Heart left ventricle (tissue), 16 donors: ENCODE data around the gene IL32. TPM values are rescaled to one million over a fixed set of nuclear protein-coding genes. Genes with fewer than 3 reads are reported as not detected.

Experiments used
- ATAC-seq, 4 donors: fragments of 200-7000 bp; cut with Tn5 transposase; one replicate each; pipeline ENCODE4 v1.9.1; 2020 to 2022; ENCODE audit warnings: moderate library complexity in 4 of 4, mild to moderate bottlenecking in 3 of 4, moderate number of reproducible peaks in 1 of 4
- DNase-seq, 5 donors: peaks; one replicate each; pipeline ENCODE4 v3.0.0-alpha.2; 2020
- H3K27ac ChIP-seq, 12 donors: fragments of 200-600 bp; sonication (generic) in 4 of 12; one replicate each; pipeline versions ENCODE4 v1.5.0 to v1.8.0; 2016 to 2022; ENCODE audit warnings: mild to moderate bottlenecking in 2 of 12
- H3K27me3 ChIP-seq, 9 donors: fragments of 200-600 bp; sonication (generic) in 2 of 9; one replicate each; pipeline versions ENCODE4 v1.5.1 to v1.8.0; 2016 to 2022; ENCODE audit warnings: mild to moderate bottlenecking in 3 of 9
- H3K36me3 ChIP-seq, 9 donors: fragments of 200-600 bp; sonication (generic) in 2 of 9; one replicate each; pipeline versions ENCODE4 v1.5.0 to v1.8.0; 2018 to 2022; ENCODE audit warnings: mild to moderate bottlenecking in 2 of 9
- H3K4me1 ChIP-seq, 12 donors: fragments of 200-600 bp; sonication (generic) in 4 of 12; one replicate each; pipeline versions ENCODE4 v1.5.0 to v1.8.0; 2016 to 2022; ENCODE audit warnings: mild to moderate bottlenecking in 3 of 12
- H3K4me3 ChIP-seq, 12 donors: fragments of 200-600 bp; sonication (generic) in 4 of 12; one replicate each; pipeline versions ENCODE4 v1.5.0 to v1.8.0; 2017 to 2022; ENCODE audit warnings: mild to moderate bottlenecking in 9 of 12, moderate library complexity in 4 of 12
- H3K9me3 ChIP-seq, 12 donors: fragments of 200-600 bp; sonication (generic) in 4 of 12; one replicate each; pipeline versions ENCODE4 v1.5.0 to v1.8.0; 2016 to 2022; ENCODE audit warnings: mild to moderate bottlenecking in 1 of 12
- POLR2A ChIP-seq, 2 donors: fragments of 450-650 bp; IDR thresholded peaks; one replicate each; pipeline ENCODE4 v1.6.1; 2017; ENCODE audit warnings: antibody characterized with exemption in 2 of 2, mild to moderate bottlenecking in 2 of 2, moderate library complexity in 2 of 2
- WGBS, 4 donors: extraction: QIAGEN DNeasy Blood & Tissue Kit in 2 of 4; methylation state at CpG; one replicate each; pipeline versions ENCODE4 v1.1.5 to v1.1.7; 2013 to 2018; 5-methylcytosine and 5-hydroxymethylcytosine counted together
- intact Hi-C, 10 donors: fragments of 100-400 bp; cut with DNase I; formaldehyde crosslinking; loops; one replicate each; pipeline versions ENCODE4 v1.11.1 to v1.14.2; 2022
- polyA plus RNA-seq, 2 donors: library from polyadenylated mRNA; stranded (reverse); fragments of 200-250 nt; gene quantifications; one replicate each; pipeline ENCODE4 v1.2.3, GENCODE V29; 2013
- total RNA-seq, 9 donors: library from RNA; depleted of rRNA in 2 of 9; stranded (reverse); fragments of >200 nt in 2 of 9; fragmentation: NEBNext Ultra II Directional in 3 of 9; extraction: Animal tissue kit (Norgen Biotek cat#: 25700) in 3 of 9; gene quantifications; one replicate each; pipeline versions ENCODE4 v1.1.0 to v1.2.4, GENCODE V29; 2016 to 2023
- TF ChIP-seq, protein P1 (sequence below), 12 donors: fragments of 200-600 bp; sonication (generic) in 4 of 12; IDR thresholded peaks; one replicate each; pipeline versions ENCODE4 v1.5.0 to v1.8.0; 2018 to 2022; ENCODE audit warnings: antibody characterized with exemption in 12 of 12, mild to moderate bottlenecking in 5 of 12
- donor health status: ischemic (EF 13 %, LVEDD 7.1; RV severe dilation, severe dysfunction).
- donor health status: healthy with polysubstance abuse.
- donor health status: DM: no; HTN: yes; CAD: no.
- donor health status: DM: no; HTN: no; CAD: no.
- donor health status: ischemic (EF 25% LVEDD 6.9; RV normal size, moderate dysfunction).
- donor health status: ischemic (EF 25% LVEDD 5.7; RV mildly dilated, moderate dysfunction).
- donor health status: healthy.
- donor health status: DM: yes; HTN: yes; CAD: no.
- donor health status: ischemic (EF 35%, LVEDD 5.7; RV mildly dilated, moderate dysfunction).
- donor health status: nonischemic (EF 11% LVEDD 7.7; RV severe dilation, severe dysfunction).
- donor health status: DM: yes; HTN: yes; CAD: no.
- donor health status: PGD.
- donor health status: ischemic (EF 29% LVEDD 5.4; RV normal size, mild dysfunction).
- donor health status: nonischemic (EF 23%, LVEDD 6.1; RV moderate dilation, normal function).

The IL32 gene
- total and polyA plus RNA-seq, 11 donors: 20.6 to 241 (median 59.2) TPM

DNA sequence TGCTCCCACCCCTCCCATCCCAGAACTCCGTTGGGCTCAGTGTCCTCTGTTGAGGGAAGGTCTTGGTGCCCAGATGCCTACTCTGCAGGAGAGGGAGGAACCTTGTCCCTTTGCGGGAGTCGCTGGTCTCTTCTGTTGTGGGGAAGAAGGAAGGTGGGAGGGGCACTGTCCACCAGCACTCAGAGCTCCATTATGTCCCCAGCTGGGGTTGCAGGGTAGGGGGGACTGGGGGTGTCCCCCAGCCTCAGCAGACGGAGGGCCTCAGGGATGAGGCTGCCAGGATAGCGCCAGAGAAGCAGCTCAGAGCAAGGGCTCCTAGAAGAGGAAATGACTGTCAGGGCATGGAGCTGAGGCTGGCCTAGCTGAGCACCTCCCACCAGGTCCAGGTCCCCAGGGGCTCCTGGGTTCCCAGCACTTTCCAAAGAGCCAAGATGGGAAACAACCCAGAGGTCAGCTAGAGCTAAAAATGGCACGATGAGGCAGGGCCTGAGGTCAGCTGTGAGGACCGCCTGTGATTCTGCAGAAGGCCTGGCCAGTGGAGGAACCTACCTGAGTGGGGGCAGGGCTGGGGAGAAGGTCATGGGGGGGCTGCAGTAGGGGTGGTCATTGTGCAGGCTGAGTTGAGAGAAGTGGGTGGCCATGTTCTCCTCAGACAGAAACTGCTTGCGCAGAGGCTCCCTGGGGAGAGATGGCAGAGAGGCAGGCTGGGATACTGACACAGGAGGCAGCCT, 42.6 kb upstream of the IL32 start:
- no peak for TF ChIP-seq POLR2A (IDR thresholded peaks at IDR 0.05)
- TF ChIP-seq, protein P1, sequence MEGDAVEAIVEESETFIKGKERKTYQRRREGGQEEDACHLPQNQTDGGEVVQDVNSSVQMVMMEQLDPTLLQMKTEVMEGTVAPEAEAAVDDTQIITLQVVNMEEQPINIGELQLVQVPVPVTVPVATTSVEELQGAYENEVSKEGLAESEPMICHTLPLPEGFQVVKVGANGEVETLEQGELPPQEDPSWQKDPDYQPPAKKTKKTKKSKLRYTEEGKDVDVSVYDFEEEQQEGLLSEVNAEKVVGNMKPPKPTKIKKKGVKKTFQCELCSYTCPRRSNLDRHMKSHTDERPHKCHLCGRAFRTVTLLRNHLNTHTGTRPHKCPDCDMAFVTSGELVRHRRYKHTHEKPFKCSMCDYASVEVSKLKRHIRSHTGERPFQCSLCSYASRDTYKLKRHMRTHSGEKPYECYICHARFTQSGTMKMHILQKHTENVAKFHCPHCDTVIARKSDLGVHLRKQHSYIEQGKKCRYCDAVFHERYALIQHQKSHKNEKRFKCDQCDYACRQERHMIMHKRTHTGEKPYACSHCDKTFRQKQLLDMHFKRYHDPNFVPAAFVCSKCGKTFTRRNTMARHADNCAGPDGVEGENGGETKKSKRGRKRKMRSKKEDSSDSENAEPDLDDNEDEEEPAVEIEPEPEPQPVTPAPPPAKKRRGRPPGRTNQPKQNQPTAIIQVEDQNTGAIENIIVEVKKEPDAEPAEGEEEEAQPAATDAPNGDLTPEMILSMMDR (IDR thresholded peaks at IDR 0.05): no peak
- H3K4me1 ChIP-seq: peaks cover 13 to 62% (median 44%) of the 10 kb centered on the region in 12 donors
- peak overlapping the region; percentile 82 to 100 (median 96) for H3K27ac ChIP-seq

DNA sequence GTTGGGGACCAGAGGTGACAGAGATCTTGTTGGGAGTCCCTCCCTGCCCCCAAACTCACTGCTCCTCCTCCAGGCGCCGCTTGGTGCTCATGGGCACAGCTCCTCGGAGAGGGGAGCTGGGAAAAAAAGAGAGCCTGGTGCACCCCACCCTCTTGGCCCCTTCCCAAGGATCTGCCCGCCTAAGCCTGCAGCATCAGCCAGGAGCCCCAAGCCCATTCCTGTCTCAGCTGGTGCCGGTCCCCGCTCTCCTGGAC, 42.1 kb upstream of the IL32 start:
- Histone ChIP-seq H3K4me1 (peaks cover 13 to 62% (median 42%) of the 10 kb centered on the region in 12 donors), H3K27me3 (peaks cover 0 to 7% (median 5%) of the 10 kb centered on the region in 9 donors), H3K27ac (peak overlapping the region; percentile 82 to 100 (median 96)), H3K36me3 (peaks cover 0 to 23% (median 19%) of the 10 kb centered on the region in 9 donors), H3K9me3 (no peaks in the 10 kb centered on the region), H3K4me3 (peak overlapping the region; percentile 42 to 99 (median 76))
- intact Hi-C loops: no loop called here
- 10 to 32% (median 17%) methylated on average over 4 to 6 of the region's 6 CpGs for WGBS, 4 donors
- peak in 4 of 5 donors; percentile 57 to 80 (median 71) for DNase-seq
- peak in 2 of 4 donors; percentile 0 to 1 for ATAC-seq
- no peak for TF ChIP-seq POLR2A (IDR thresholded peaks at IDR 0.05)
- TF ChIP-seq, protein P1 (IDR thresholded peaks at IDR 0.05): no peak

More for the DNA sequence above, 42.6 kb upstream of the IL32 start:
- Histone ChIP-seq H3K9me3 (no peaks in the 10 kb centered on the region), H3K27me3 (peaks cover 4 to 11% (median 9%) of the 10 kb centered on the region in 9 donors), H3K36me3 (peaks cover 0 to 23% (median 19%) of the 10 kb centered on the region in 9 donors), H3K4me3 (peak overlapping the region; percentile 42 to 99 (median 76))
- ATAC-seq (peak in 2 of 4 donors; percentile 1 to 2), DNase-seq (peak in 4 of 5 donors; percentile 67 to 77 (median 74))
- intact Hi-C loops: no loop called here
- WGBS, 4 donors: 15 to 27% (median 27%) methylated on average over 6 to 8 of the region's 8 CpGs

DNA sequence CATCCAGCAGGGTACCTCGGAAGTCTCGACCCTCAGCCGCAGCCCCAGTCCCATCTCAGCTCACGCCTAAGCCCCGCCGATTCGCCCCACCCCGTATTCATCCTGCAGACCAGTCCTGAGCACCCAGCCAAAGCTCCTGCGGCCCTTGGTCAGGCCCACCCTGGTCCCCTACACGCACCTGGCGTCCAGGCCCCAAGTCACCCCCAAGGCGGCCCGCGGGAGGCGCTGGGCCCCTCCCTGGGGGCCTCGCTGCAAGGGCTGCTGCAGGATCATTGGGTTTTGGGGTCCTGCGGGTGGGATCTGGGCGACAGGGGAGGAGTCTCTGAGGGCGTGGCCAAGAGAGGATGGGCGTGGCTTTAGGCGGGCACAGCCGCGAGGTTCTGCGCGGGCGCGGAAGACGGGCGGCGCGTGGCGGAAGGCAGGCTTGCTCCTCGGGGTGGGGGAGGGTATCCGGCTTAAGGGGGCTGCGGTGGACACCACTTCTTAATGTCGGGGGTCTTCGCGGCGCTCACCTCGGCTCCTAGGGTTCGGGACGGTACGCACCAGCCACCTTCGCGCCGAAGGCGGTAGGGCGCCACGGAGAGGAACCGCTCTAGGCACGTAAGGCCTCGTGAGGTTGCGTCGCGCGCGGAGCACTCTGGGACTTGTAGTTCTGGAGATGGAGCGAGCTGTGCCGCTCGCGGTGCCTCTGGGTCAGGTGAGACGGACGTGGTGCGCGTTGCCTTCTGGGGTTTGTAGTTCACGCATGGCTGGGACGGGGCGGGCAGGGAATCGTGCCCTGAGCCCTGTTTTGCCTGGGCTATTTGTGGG, 41.6 kb upstream of the IL32 start, which contains the start of the genes HCFC1R1 and THOC6:
HCFC1R1 (minus strand) TSS at position 274 of the 810 bp plus-strand sequence; CDS start at position 273, 1 bp downstream.
THOC6 (plus strand) TSS at position 367 of the 810 bp plus-strand sequence; CDS start at position 659, 292 bp downstream.
- peaks cover 0 to 23% (median 19%) of the 10 kb centered on the region in 9 donors for H3K36me3 ChIP-seq
- DNase-seq: peak; percentile 95 to 99 (median 98)
- 1% methylated on average over 52 to 69 of the region's 69 CpGs for WGBS, 4 donors
- peak within 1 kb of the TSS; percentile 42 to 99 (median 76) for H3K4me3 ChIP-seq
- peaks cover 13 to 65% (median 44%) of the 10 kb centered on the region in 12 donors for H3K4me1 ChIP-seq
- peak within 1 kb of the TSS; percentile 82 to 100 (median 96) for H3K27ac ChIP-seq
- TF ChIP-seq, protein P1 (IDR thresholded peaks at IDR 0.05): peak in 1 of 12 donors; percentile 10
- peak in 1 of 2 donors; percentile 75 for TF ChIP-seq POLR2A (IDR thresholded peaks at IDR 0.05)
- intact Hi-C loops: no loop called here
- H3K27me3 ChIP-seq: peaks cover 0 to 6% (median 2%) of the 10 kb centered on the region in 9 donors
- peak; percentile 65 to 82 (median 81) for ATAC-seq
- no peaks in the 10 kb centered on the region for H3K9me3 ChIP-seq
